GM10248 (cell line): ENCODE data around the gene ENO2.

Experiments used
- CTCF ChIA-PET: fragments of 300-600 bp; sonication (Branson Sonifier 250); formaldehyde crosslinking; extraction: SDS; loops from one replicate; lab custom pipeline; 2021; ENCODE audit warnings: antibody characterized with exemption; lab: Yijun Ruan, JAX
- POLR2A ChIA-PET: fragments of 350-650 bp; sonication (Branson Sonifier 250); formaldehyde crosslinking; extraction: SDS; loops from one replicate; lab custom pipeline; 2020; ENCODE audit warnings: antibody characterized with exemption; lab: Yijun Ruan, JAX
- DNase-seq: peaks from one replicate; pipeline ENCODE4 v3.0.0; 2012; ENCODE audit errors: extremely low spot score
- TF ChIP-seq, protein P1 (sequence below): IDR thresholded peaks from 2 replicates; pipeline ENCODE4 v1.5.1; 2012; ENCODE audit warnings: mild to moderate bottlenecking, low read depth; ENCODE audit errors: extremely low read depth, missing control alignments, control extremely low read depth

The ENO2 gene

DNA sequence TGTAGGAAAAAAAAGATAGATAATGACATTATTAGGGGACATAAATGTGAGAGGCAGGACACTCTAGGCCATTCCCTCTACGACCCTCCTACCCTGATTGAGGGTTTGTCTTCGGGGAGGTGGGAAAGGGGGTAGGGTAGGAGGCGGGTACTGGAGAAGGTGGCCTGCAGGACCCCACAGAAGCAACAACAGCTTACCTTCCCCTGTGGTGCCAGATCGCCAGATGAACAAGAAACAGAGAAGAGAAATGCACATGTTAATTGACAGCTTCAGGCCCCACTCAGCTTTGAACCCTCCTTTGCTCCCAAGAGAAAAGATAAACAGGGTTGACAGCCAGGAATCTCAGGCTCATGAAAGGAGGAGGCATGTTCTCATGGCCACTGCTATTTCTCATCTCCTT, 51.3 kb downstream of the ENO2 start:
- TF ChIP-seq, protein P1, sequence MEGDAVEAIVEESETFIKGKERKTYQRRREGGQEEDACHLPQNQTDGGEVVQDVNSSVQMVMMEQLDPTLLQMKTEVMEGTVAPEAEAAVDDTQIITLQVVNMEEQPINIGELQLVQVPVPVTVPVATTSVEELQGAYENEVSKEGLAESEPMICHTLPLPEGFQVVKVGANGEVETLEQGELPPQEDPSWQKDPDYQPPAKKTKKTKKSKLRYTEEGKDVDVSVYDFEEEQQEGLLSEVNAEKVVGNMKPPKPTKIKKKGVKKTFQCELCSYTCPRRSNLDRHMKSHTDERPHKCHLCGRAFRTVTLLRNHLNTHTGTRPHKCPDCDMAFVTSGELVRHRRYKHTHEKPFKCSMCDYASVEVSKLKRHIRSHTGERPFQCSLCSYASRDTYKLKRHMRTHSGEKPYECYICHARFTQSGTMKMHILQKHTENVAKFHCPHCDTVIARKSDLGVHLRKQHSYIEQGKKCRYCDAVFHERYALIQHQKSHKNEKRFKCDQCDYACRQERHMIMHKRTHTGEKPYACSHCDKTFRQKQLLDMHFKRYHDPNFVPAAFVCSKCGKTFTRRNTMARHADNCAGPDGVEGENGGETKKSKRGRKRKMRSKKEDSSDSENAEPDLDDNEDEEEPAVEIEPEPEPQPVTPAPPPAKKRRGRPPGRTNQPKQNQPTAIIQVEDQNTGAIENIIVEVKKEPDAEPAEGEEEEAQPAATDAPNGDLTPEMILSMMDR, result no peak
- ChIA-PET POLR2A (interaction anchor here (1.4 to 11.3 kb wide), 2 partner anchors 21 to 98 kb away, joined by 3 to 147 read pairs; partner anchors contain the start of genes C12orf57, RNU7-1 and TPI1), CTCF (interaction anchor here (1.2 to 13.5 kb wide), 7 partner anchors 10 to 97 kb away, joined by 3 to 530 read pairs (median 13); partner anchors contain the start of genes C12orf57, LPCAT3, PTPN6 and RNU7-1)
- DNase-seq, result no peak

DNA sequence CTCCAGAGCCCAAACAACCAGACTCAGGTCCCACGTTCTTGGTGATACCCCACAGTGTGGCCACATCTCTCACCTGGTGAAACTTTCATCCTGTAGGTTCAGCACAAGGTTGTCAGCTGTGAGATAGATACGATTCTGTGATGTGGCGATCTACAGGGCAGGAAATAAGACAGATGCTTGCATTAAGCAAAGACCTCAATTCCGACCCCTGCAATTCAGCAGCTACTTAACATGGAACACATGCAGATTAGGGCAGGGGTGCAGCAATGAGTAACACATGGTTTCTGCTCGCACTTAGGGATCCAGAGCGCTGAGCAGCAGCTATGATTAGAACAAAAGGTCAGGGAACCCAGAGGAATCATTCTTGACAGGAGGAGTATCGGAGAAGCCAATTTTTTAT, 52.0 kb downstream of the ENO2 start:
- ChIA-PET POLR2A (interaction anchor here (0.7 to 11.3 kb wide), 2 partner anchors 10 to 21 kb away, joined by 3 to 147 read pairs; partner anchors contain the start of genes C12orf57 and RNU7-1), CTCF (interaction anchor here (0.7 to 13.5 kb wide), 8 partner anchors 8 to 98 kb away, joined by 3 to 530 read pairs (median 8); partner anchors contain the start of genes C12orf57, LPCAT3, PTPN6 and RNU7-1)
- DNase-seq, result no peak
- TF ChIP-seq, protein P1, result no peak

DNA sequence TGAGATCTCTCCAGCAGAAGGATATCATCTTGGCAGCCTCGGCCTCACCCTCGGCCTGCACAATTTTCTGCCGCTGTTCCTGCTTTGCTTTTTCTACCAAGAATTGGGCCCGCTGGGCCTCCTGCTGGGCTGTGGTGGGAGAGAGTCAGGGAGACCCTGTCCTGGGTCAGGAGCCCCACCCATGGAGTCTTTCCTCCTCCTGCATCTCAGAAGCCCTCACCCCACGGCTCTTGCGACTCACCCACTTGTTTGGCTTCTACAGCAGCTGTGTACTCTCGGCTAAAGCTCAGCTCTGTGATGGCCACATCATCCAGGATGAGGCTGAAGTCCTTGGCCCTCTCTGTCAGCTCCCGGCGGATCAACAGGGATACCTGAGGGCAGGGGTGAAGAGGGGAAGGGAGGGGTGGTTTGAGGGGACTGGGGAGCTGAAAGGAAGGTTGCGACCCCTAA, 53.3 kb downstream of the ENO2 start:
- DNase-seq, result no peak
- TF ChIP-seq, protein P1, result no peak
- POLR2A ChIA-PET, result no interaction called here
- CTCF ChIA-PET, result interaction anchor here (0.7 to 2.8 kb wide), 12 partner anchors 9 to 145 kb away, joined by 3 to 28 read pairs (median 5); partner anchors contain the start of genes C12orf57, LPCAT3, PTPN6 and RNU7-1

DNA sequence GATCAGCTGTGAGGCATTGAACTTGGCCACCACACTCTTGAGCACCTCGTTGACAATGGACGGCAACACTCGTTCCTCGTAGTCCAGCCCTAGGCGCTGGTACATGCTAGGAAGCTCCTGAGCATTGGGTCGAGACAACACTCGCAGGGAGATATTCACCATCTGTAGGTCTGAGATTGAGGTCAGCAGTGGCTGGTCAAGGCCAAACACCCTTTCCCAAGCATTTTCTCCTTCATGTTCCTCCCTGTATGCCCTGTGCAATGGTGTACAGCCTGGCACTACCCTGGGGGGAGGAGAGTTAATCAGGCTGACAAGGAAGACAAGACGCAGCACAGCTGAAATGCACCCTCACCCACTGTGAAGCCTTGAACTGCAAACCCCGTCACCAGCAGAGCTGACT, 54.0 kb downstream of the ENO2 start:
- CTCF ChIA-PET, result interaction anchor here (0.7 to 2.8 kb wide), 16 partner anchors 7 to 144 kb away, joined by 3 to 28 read pairs (median 5); partner anchors contain the start of genes C12orf57, LPCAT3, PTPN6 and RNU7-1
- POLR2A ChIA-PET, result interaction anchor here (1.2 kb wide), 1 partner anchor 24 kb away, joined by 4 read pairs; the partner anchor contains the start of genes C12orf57 and RNU7-1
- TF ChIP-seq, protein P1, result no peak

DNA sequence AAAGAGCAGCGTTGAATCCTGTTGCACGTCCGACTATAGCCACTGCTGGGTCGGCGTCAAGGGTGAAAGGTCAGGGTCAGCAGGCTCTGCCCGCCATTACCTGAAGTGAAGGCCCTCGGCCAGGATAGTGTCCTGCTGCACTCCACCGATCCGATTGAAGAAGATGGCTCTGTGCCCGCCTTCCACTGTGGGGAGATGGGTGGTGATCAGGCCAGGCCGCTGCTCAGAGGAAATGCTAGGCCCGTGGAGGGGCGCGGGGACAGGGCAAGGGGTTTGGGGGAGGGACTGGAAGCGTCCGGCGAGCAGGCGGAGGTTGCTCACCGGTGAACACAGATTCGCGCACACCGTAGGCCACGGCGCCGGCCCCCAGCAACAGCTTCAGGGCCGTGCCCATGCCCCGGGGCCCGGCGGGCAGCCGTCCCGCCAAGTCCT, 55.7 kb downstream of the ENO2 start:
- TF ChIP-seq, protein P1, result no peak
- ChIA-PET POLR2A (no interaction called here), CTCF (interaction anchor here (2.2 to 2.8 kb wide), 4 partner anchors 9 to 138 kb away, joined by 8 to 28 read pairs (median 10); partner anchors contain the start of genes C12orf57, RNU7-1 and SPSB2)
- DNase-seq, result no peak

More for the DNA sequence above, 54.0 kb downstream of the ENO2 start:
- DNase-seq, result no peak
